ENCODE measurements around the gene S100P.

The S100P gene

GRCh38 chr4:6658597-6659075, 35.0 kb upstream of the S100P start:
- Histone ChIP-seq H4K20me1 (ENCODE audit: insufficient read depth, low read length) (no peaks in the 10 kb centered on the region), H3K9ac (ENCODE audit: low read length) (no peak overlapping the region), H3K4me2 (ENCODE audit: low read length) (no peak overlapping the region), H3K4me1 (ENCODE audit: insufficient read depth, low read length, severe bottlenecking) (no peaks in the 10 kb centered on the region), H3K27ac (ENCODE audit: low read depth, low read length, poor library complexity, severe bottlenecking) (no peak overlapping the region), H3K9me3 (ENCODE audit: low read length) (no peaks in the 10 kb centered on the region), H3K4me3 (ENCODE audit: low read depth, low read length, poor library complexity, severe bottlenecking) (no peak overlapping the region), H2AFZ (ENCODE audit: low read length) (no peak overlapping the region), H3K9me2 (ENCODE audit: low read depth, low read length) (no peaks in the 10 kb centered on the region), H3K27me3 (ENCODE audit: insufficient read depth, low read length) (no peaks in the 10 kb centered on the region), H3K36me3 (ENCODE audit: insufficient read depth, low read length) (no peaks in the 10 kb centered on the region), H3K79me2 (ENCODE audit: insufficient read depth, low read length) (no peaks in the 10 kb centered on the region), H3F3A (ENCODE audit: insufficient read depth, low read length) (no peaks in the 10 kb centered on the region)
- TF ChIP-seq CTCF (IDR thresholded peaks at IDR 0.05; ENCODE audit: low read length) = no peak
- no peak for TF ChIP-seq EZH2 (IDR thresholded peaks at IDR 0.05; ENCODE audit: borderline replicate concordance, low read length)

GRCh38 chr4:6659897-6660296, 33.8 kb upstream of the S100P start:
- no peaks in the 10 kb centered on the region for H3K79me2 ChIP-seq (ENCODE audit: insufficient read depth, low read length)
- H3K9ac ChIP-seq (ENCODE audit: low read length) = no peak overlapping the region
- no peak overlapping the region for H2AFZ ChIP-seq (ENCODE audit: low read length)
- H3K27me3 ChIP-seq (ENCODE audit: insufficient read depth, low read length) = no peaks in the 10 kb centered on the region
- H3K36me3 ChIP-seq (ENCODE audit: insufficient read depth, low read length) = no peaks in the 10 kb centered on the region
- no peak overlapping the region for H3K4me3 ChIP-seq (ENCODE audit: low read depth, low read length, poor library complexity, severe bottlenecking)
- H3K4me1 ChIP-seq (ENCODE audit: insufficient read depth, low read length, severe bottlenecking) = no peaks in the 10 kb centered on the region
- no peaks in the 10 kb centered on the region for H4K20me1 ChIP-seq (ENCODE audit: insufficient read depth, low read length)
- no peak overlapping the region for H3K4me2 ChIP-seq (ENCODE audit: low read length)
- TF ChIP-seq EZH2 (IDR thresholded peaks at IDR 0.05; ENCODE audit: borderline replicate concordance, low read length) (no peak), CTCF (IDR thresholded peaks at IDR 0.05; ENCODE audit: low read length) (no peak)
- no peaks in the 10 kb centered on the region for H3F3A ChIP-seq (ENCODE audit: insufficient read depth, low read length)
- H3K9me3 ChIP-seq (ENCODE audit: low read length) = no peaks in the 10 kb centered on the region
- no peaks in the 10 kb centered on the region for H3K9me2 ChIP-seq (ENCODE audit: low read depth, low read length)
- H3K27ac ChIP-seq (ENCODE audit: low read depth, low read length, poor library complexity, severe bottlenecking) = no peak overlapping the region

GRCh38 chr4:6660430-6660829, 33.2 kb upstream of the S100P start:
- Histone ChIP-seq H3K79me2 (ENCODE audit: insufficient read depth, low read length) (no peaks in the 10 kb centered on the region), H3K9ac (ENCODE audit: low read length) (no peak overlapping the region), H2AFZ (ENCODE audit: low read length) (no peak overlapping the region), H3K4me2 (ENCODE audit: low read length) (no peak overlapping the region), H3K4me3 (ENCODE audit: low read depth, low read length, poor library complexity, severe bottlenecking) (no peak overlapping the region), H3K9me3 (ENCODE audit: low read length) (no peaks in the 10 kb centered on the region), H3K4me1 (ENCODE audit: insufficient read depth, low read length, severe bottlenecking) (no peaks in the 10 kb centered on the region), H3K9me2 (ENCODE audit: low read depth, low read length) (no peaks in the 10 kb centered on the region), H3F3A (ENCODE audit: insufficient read depth, low read length) (no peaks in the 10 kb centered on the region), H4K20me1 (ENCODE audit: insufficient read depth, low read length) (no peaks in the 10 kb centered on the region), H3K27ac (ENCODE audit: low read depth, low read length, poor library complexity, severe bottlenecking) (no peak overlapping the region), H3K36me3 (ENCODE audit: insufficient read depth, low read length) (no peaks in the 10 kb centered on the region), H3K27me3 (ENCODE audit: insufficient read depth, low read length) (no peaks in the 10 kb centered on the region)
- TF ChIP-seq CTCF (IDR thresholded peaks at IDR 0.05; ENCODE audit: low read length) = no peak

All from OCI-LY1 (cell line).